ENCODE data around the gene METTL14.

GRCh38 chr4:118721752-118722151 lies 36.6 kb downstream of the METTL14 start:
- TF ChIP-seq, protein P1, sequence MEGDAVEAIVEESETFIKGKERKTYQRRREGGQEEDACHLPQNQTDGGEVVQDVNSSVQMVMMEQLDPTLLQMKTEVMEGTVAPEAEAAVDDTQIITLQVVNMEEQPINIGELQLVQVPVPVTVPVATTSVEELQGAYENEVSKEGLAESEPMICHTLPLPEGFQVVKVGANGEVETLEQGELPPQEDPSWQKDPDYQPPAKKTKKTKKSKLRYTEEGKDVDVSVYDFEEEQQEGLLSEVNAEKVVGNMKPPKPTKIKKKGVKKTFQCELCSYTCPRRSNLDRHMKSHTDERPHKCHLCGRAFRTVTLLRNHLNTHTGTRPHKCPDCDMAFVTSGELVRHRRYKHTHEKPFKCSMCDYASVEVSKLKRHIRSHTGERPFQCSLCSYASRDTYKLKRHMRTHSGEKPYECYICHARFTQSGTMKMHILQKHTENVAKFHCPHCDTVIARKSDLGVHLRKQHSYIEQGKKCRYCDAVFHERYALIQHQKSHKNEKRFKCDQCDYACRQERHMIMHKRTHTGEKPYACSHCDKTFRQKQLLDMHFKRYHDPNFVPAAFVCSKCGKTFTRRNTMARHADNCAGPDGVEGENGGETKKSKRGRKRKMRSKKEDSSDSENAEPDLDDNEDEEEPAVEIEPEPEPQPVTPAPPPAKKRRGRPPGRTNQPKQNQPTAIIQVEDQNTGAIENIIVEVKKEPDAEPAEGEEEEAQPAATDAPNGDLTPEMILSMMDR (IDR thresholded peaks at IDR 0.05) = no peak
- TF ChIP-seq NFE2L1 (CRISPR knock-in tag; IDR thresholded peaks at IDR 0.05) (no peak), ZNF263 (CRISPR knock-in tag; IDR thresholded peaks at IDR 0.05; ENCODE audit: low read depth) (no peak)

Measured in WTC11 (cell line).